GM23248 (cell line): ENCODE data around the gene C1QTNF3.

Experiments used
- EZH2 ChIP-seq: fragments of 200-600 bp; sonication (generic); IDR thresholded peaks from 2 replicates; pipeline ENCODE4 v1.6.1; 2018; ENCODE audit warnings: antibody characterized with exemption, mild to moderate bottlenecking; ENCODE audit not compliant: insufficient read depth, poor library complexity, severe bottlenecking
- EZH2phosphoT487 ChIP-seq: fragments of 200-600 bp; sonication (generic); IDR thresholded peaks from 2 replicates; pipeline ENCODE4 v1.6.1; 2018; ENCODE audit warnings: antibody characterized with exemption, moderate library complexity, mild to moderate bottlenecking, low read depth; ENCODE audit not compliant: insufficient read depth

- TF ChIP-seq EZH2 (no peak), EZH2phosphoT487 (no peak)
Measured at GRCh38 chr5:34057569-34057968, 14.6 kb upstream of the C1QTNF3 start.
